CD14-positive monocyte (primary cell): ENCODE data around the gene MYO7A. TPM values are rescaled to one million over a fixed set of nuclear protein-coding genes. Genes with fewer than 3 reads are reported as not detected.
A peak's percentile ranks its signal among the peaks of the same experiment; 100 is the strongest.

ENCODE experiments used
- DNase-seq, 3 donors: peaks; one replicate each; pipeline ENCODE4 v3.0.0-alpha.2; 2011 to 2022
- H2AFZ ChIP-seq: 2 replicates; pipeline ENCODE4 v1.6.0; 2012; ENCODE audit warnings: mild to moderate bottlenecking, low read depth, low read length, inconsistent platforms; ENCODE audit not compliant: insufficient read depth, poor library complexity, severe bottlenecking
- H3K27ac ChIP-seq, 2 donors: 1 replicate in 1 of 2; 2 replicates in 1 of 2; pipeline ENCODE4 v1.5.1; 2012 to 2013; ENCODE audit warnings: low read length in 2 of 2, control low read depth in 1 of 2, inconsistent platforms in 1 of 2, low read depth in 1 of 2, mild to moderate bottlenecking in 1 of 2
- H3K27me3 ChIP-seq, 2 donors: one replicate each; pipeline versions ENCODE4 v1.6.0 to v1.6.1; 2011 to 2013; ENCODE audit warnings: low read length in 2 of 2; ENCODE audit not compliant: control insufficient read depth in 2 of 2, insufficient read depth in 2 of 2
- H3K36me3 ChIP-seq, 2 donors: replicated peaks in 1 of 2; 1 replicate in 1 of 2; 2 replicates in 1 of 2; pipeline versions ENCODE4 v1.5.1 to v1.6.1; 2012 to 2013; ENCODE audit warnings: low read length in 2 of 2, control low read depth in 1 of 2, inconsistent platforms in 1 of 2, mild to moderate bottlenecking in 1 of 2; ENCODE audit not compliant: insufficient read depth in 2 of 2, control insufficient read depth in 1 of 2
- H3K4me1 ChIP-seq, 2 donors: 1 replicate in 1 of 2; 2 replicates in 1 of 2; pipeline versions ENCODE4 v1.5.1 to v1.6.1; 2012 to 2013; ENCODE audit warnings: low read length in 2 of 2, control low read depth in 1 of 2, inconsistent platforms in 1 of 2, mild to moderate bottlenecking in 1 of 2, moderate library complexity in 1 of 2; ENCODE audit not compliant: insufficient read depth in 2 of 2, control insufficient read depth in 1 of 2
- H3K4me2 ChIP-seq: replicated peaks from 2 replicates; pipeline ENCODE3; 2012; ENCODE audit warnings: low read length, moderate library complexity, mild to moderate bottlenecking; ENCODE audit not compliant: poor library complexity, severe bottlenecking; ENCODE audit errors: extremely low read depth
- H3K4me3 ChIP-seq, 3 experiments: fragments of 200-600 bp in 1 of 3; sonication (generic) in 1 of 3; replicated peaks in 1 of 3; 1 replicate in 2 of 3; 2 replicates in 1 of 3; pipeline ENCODE4 v1.5.1; 2011 to 2013; ENCODE audit warnings: low read length in 3 of 3, mild to moderate bottlenecking in 3 of 3, control low read depth in 2 of 3, low read depth in 2 of 3, inconsistent platforms in 1 of 3, moderate library complexity in 1 of 3
- H3K79me2 ChIP-seq: 2 replicates; pipeline ENCODE4 v1.6.0; 2012; ENCODE audit warnings: mild to moderate bottlenecking, control low read depth, inconsistent platforms, low read length, moderate library complexity; ENCODE audit not compliant: insufficient read depth
- H3K9ac ChIP-seq: 2 replicates; pipeline ENCODE4 v1.6.0; 2017; ENCODE audit warnings: low read length, mild to moderate bottlenecking; ENCODE audit not compliant: insufficient read depth, poor library complexity, severe bottlenecking
- H3K9me3 ChIP-seq, 2 donors: replicated peaks in 1 of 2; 1 replicate in 1 of 2; 2 replicates in 1 of 2; pipeline versions ENCODE4 v1.5.1 to v1.6.1; 2012 to 2013; ENCODE audit warnings: low read length in 2 of 2, control low read depth in 1 of 2; ENCODE audit not compliant: control insufficient read depth in 1 of 2, insufficient read depth in 1 of 2
- H4K20me1 ChIP-seq: 2 replicates; pipeline ENCODE4 v1.6.0; 2012; ENCODE audit warnings: mild to moderate bottlenecking, low read length, control low read depth, moderate library complexity; ENCODE audit not compliant: insufficient read depth
- H3K27ac Mint-ChIP-seq, 7 donors: one replicate each; pipeline ENCODE4 v1.8.0; 2020; ENCODE audit warnings: mild to moderate bottlenecking in 7 of 7, mixed read lengths in 7 of 7, moderate library complexity in 6 of 7, inconsistent platforms in 2 of 7
- H3K27me3 Mint-ChIP-seq, 3 donors: one replicate each; pipeline ENCODE4 v1.8.0; 2021 to 2022; ENCODE audit warnings: low read depth in 3 of 3, mild to moderate bottlenecking in 3 of 3, mixed read lengths in 3 of 3, moderate library complexity in 3 of 3, inconsistent platforms in 1 of 3
- H3K36me3 Mint-ChIP-seq, 2 donors: one replicate each; pipeline ENCODE4 v1.8.0; 2020; ENCODE audit warnings: mixed read lengths in 2 of 2, inconsistent platforms in 1 of 2, mild to moderate bottlenecking in 1 of 2
- H3K4me1 Mint-ChIP-seq: one replicate; pipeline ENCODE4 v1.8.0; 2020; ENCODE audit warnings: mild to moderate bottlenecking, mixed read lengths
- H3K4me3 Mint-ChIP-seq, 2 donors: one replicate each; pipeline ENCODE4 v1.8.0; 2020; ENCODE audit warnings: mild to moderate bottlenecking in 2 of 2, mixed read lengths in 2 of 2, moderate library complexity in 1 of 2
- H3K9me3 Mint-ChIP-seq, 7 donors: one replicate each; pipeline ENCODE4 v1.8.0; 2020 to 2022; ENCODE audit warnings: mixed read lengths in 7 of 7, mild to moderate bottlenecking in 6 of 7, moderate library complexity in 6 of 7, inconsistent platforms in 2 of 7
- CTCF ChIP-seq: fragments of 200-600 bp; IDR thresholded peaks from one replicate; pipeline ENCODE4 v1.8.0; 2022; ENCODE audit warnings: antibody characterized with exemption, mild to moderate bottlenecking
- WGBS: methylation state at CpG from one replicate; pipeline ENCODE4 v1.1.5; 2013; ENCODE audit warnings: missing lambda C conversion rate; ENCODE audit not compliant: insufficient coverage; 5-methylcytosine and 5-hydroxymethylcytosine counted together
- intact Hi-C, 2 donors: fragments of 100-400 bp; cut with micrococcal nuclease; formaldehyde crosslinking; loops; one replicate each; pipeline versions ENCODE4 v1.15.0 to v1.15.1; 2023
- polyA plus RNA-seq, 3 donors: library from polyadenylated mRNA; depleted of rRNA in 1 of 3; unstranded in 2 of 3; stranded (reverse) in 1 of 3; fragments of 300-500 nt in 2 of 3; fragments of >200 nt in 1 of 3; fragmentation: Illumina TruSeq in 2 of 3; gene quantifications; 1 replicate in 2 of 3; 2 replicates in 1 of 3; pipeline ENCODE4 v1.2.3, GENCODE V29; 2012 to 2021

Gene MYO7A
- polyA plus RNA-seq, 3 donors: 3.5 to 7.8 (median 3.6) TPM

GRCh38 chr11:77129069-77129841 is 1.2 kb downstream of the MYO7A start:
- intact Hi-C loops: loop anchor here (2.0 to 10.0 kb wide), 2 partner anchors 58 to 486 kb away; no protein-coding TSS in a partner anchor

More at GRCh38 chr11:77129069-77129841, 1.2 kb downstream of the MYO7A start:
- Histone ChIP-seq H3K9ac (no peak overlapping the region), H3K4me2 (no peak overlapping the region), H2AFZ (no peak overlapping the region), H4K20me1 (no peaks in the 10 kb centered on the region), H3K27ac (no peak overlapping the region), H3K4me1 (peaks cover 9 to 15% of the 10 kb centered on the region in 2 donors), H3K27me3 (peaks cover 0 to 13% of the 10 kb centered on the region in 2 donors), H3K4me3 (no peak overlapping the region), H3K9me3 (no peaks in the 10 kb centered on the region), H3K79me2 (no peaks in the 10 kb centered on the region), H3K36me3 (no peaks in the 10 kb centered on the region)
- no peak for DNase-seq
- H3K36me3 Mint-ChIP-seq: no peaks in the 10 kb centered on the region
- peak overlapping the region in 1 of 7 donors; percentile 8 for H3K27ac Mint-ChIP-seq
- TF ChIP-seq CTCF: no peak
- H3K9me3 Mint-ChIP-seq: peaks cover 0 to 3% (median 0%) of the 10 kb centered on the region in 7 donors
- H3K4me1 Mint-ChIP-seq: peaks cover 15% of the 10 kb centered on the region
- 98% methylated on average over 6 of the region's 11 CpGs for WGBS
- H3K4me3 Mint-ChIP-seq: no peak overlapping the region
- H3K27me3 Mint-ChIP-seq: peaks cover 10 to 19% (median 11%) of the 10 kb centered on the region in 3 donors
